SK-N-MC (cell line): Measurements from ENCODE around the gene FCHSD2.

Experiments
- FOXP2 ChIP-seq: optimal IDR thresholded peaks from 2 replicates; pipeline ENCODE3; 2011; ENCODE audit warnings: mild to moderate bottlenecking, moderate library complexity; ENCODE audit not compliant: insufficient read depth; ENCODE audit errors: extremely low read length, control extremely low read depth
- POLR2AphosphoS5 ChIP-seq: IDR thresholded peaks from 2 replicates; pipeline ENCODE4 v1.6.1; 2012; ENCODE audit warnings: mild to moderate bottlenecking, low read depth, low read length, borderline replicate concordance

- TF ChIP-seq POLR2AphosphoS5 (no peak), FOXP2 (no peak)
Measured at GRCh38 chr11:73004088-73004487, 138.0 kb downstream of the FCHSD2 start.
